GM21723 (cell line): ENCODE data around the gene SCYGR4.
"Not testable (repeated sequence)": the region's sequence is repeated elsewhere in the genome, so short reads cannot be mapped to it uniquely, and the experiment has no call there.

Experiments
- ATAC-seq: cut with Tn5 transposase; IDR thresholded peaks from one replicate; pipeline ENCODE4 v1.9.1; 2021; ENCODE audit warnings: mild to moderate bottlenecking, moderate library complexity; ENCODE audit not compliant: unreplicated experiment

The SCYGR4 gene

GRCh38 chr2:227665189-227665940 is 48.1 kb downstream of the SCYGR4 start:
- ATAC-seq: no peak

- ATAC-seq: not testable (repeated sequence)
Observed at GRCh38 chr2:227666631-227667170, 49.4 kb downstream of the SCYGR4 start, which contains the start of gene SCYGR5. SCYGR5 (plus strand) TSS chr2:227666804; CDS start chr2:227666804, 0 bp downstream.
